ENCODE data around the gene KIAA1958.

KIAA1958 gene

GRCh38 chr9:112694706-112695555 lies 208.3 kb downstream of the KIAA1958 start:
- Histone ChIP-seq H4K20me1 (no peaks in the 10 kb centered on the region; the same call in 1 of the 2 replicates), H3K9ac (no peak overlapping the region), H3K9me3 (no peaks in the 10 kb centered on the region), H3K4me1 (peaks cover 9% of the 10 kb centered on the region), H3K4me2 (no peak overlapping the region), H3K36me3 (peaks cover 75% of the 10 kb centered on the region), H3K4me3 (no peak overlapping the region), H3K27me3 (no peaks in the 10 kb centered on the region), H3K27ac (no peak overlapping the region)
- no peak for TF ChIP-seq Cebpa-rat (IDR thresholded peaks at IDR 0.05)

- no peak overlapping the region for H3K27ac ChIP-seq
- H3K9ac ChIP-seq, result no peak overlapping the region
- no peaks in the 10 kb centered on the region for H3K9me3 ChIP-seq
- no peak overlapping the region for H3K4me3 ChIP-seq
- peaks cover 67% of the 10 kb centered on the region for H3K36me3 ChIP-seq
- no peaks in the 10 kb centered on the region for H3K27me3 ChIP-seq
- H3K4me2 ChIP-seq, result no peak overlapping the region
- H3K4me1 ChIP-seq, result peaks cover 9% of the 10 kb centered on the region
- no peaks in the 10 kb centered on the region for H4K20me1 ChIP-seq
- TF ChIP-seq Cebpa-rat (IDR thresholded peaks at IDR 0.05), result no peak
Measured at GRCh38 chr9:112696461-112696860, 209.8 kb downstream of the KIAA1958 start.

- H3K27ac ChIP-seq, result no peak overlapping the region
- peaks cover 54% of the 10 kb centered on the region for H3K36me3 ChIP-seq
- H3K4me1 ChIP-seq, result peaks cover 9% of the 10 kb centered on the region
- H4K20me1 ChIP-seq, result no peaks in the 10 kb centered on the region
- H3K9ac ChIP-seq, result no peak overlapping the region
- TF ChIP-seq Cebpa-rat (IDR thresholded peaks at IDR 0.05), result no peak
- no peaks in the 10 kb centered on the region for H3K27me3 ChIP-seq
- H3K4me3 ChIP-seq, result no peak overlapping the region
- no peaks in the 10 kb centered on the region for H3K9me3 ChIP-seq
- H3K4me2 ChIP-seq, result no peak overlapping the region
Measured at GRCh38 chr9:112699230-112699629, 212.6 kb downstream of the KIAA1958 start.

- H3K4me1 ChIP-seq, result peaks cover 4% of the 10 kb centered on the region
- no peaks in the 10 kb centered on the region for H3K27me3 ChIP-seq
- H4K20me1 ChIP-seq, result peaks cover 8% of the 10 kb centered on the region; the same call in 1 of the 2 replicates
- no peak overlapping the region for H3K4me2 ChIP-seq
- TF ChIP-seq Cebpa-rat (IDR thresholded peaks at IDR 0.05), result no peak
- H3K27ac ChIP-seq, result no peak overlapping the region
- peaks cover 62% of the 10 kb centered on the region for H3K36me3 ChIP-seq
- no peak overlapping the region for H3K4me3 ChIP-seq
- no peaks in the 10 kb centered on the region for H3K9me3 ChIP-seq
- H3K9ac ChIP-seq, result no peak overlapping the region
Measured at GRCh38 chr9:112700085-112700484, 213.5 kb downstream of the KIAA1958 start.

GRCh38 chr9:112703304-112703703 lies 216.7 kb downstream of the KIAA1958 start:
- peaks cover 22% of the 10 kb centered on the region for H4K20me1 ChIP-seq
- TF ChIP-seq Cebpa-rat (IDR thresholded peaks at IDR 0.05), result no peak
- H3K4me2 ChIP-seq, result no peak overlapping the region
- no peaks in the 10 kb centered on the region for H3K27me3 ChIP-seq
- peaks cover 46% of the 10 kb centered on the region for H3K36me3 ChIP-seq
- H3K4me1 ChIP-seq, result no peaks in the 10 kb centered on the region
- no peak overlapping the region for H3K9ac ChIP-seq
- H3K4me3 ChIP-seq, result no peak overlapping the region
- H3K9me3 ChIP-seq, result no peaks in the 10 kb centered on the region
- no peak overlapping the region for H3K27ac ChIP-seq

- Histone ChIP-seq H3K36me3 (peaks cover 56% of the 10 kb centered on the region), H4K20me1 (peaks cover 31% of the 10 kb centered on the region), H3K27ac (no peak overlapping the region), H3K27me3 (no peaks in the 10 kb centered on the region), H3K4me2 (no peak overlapping the region), H3K4me3 (no peak overlapping the region), H3K4me1 (no peaks in the 10 kb centered on the region), H3K9me3 (no peaks in the 10 kb centered on the region), H3K9ac (no peak overlapping the region)
- TF ChIP-seq Cebpa-rat (IDR thresholded peaks at IDR 0.05), result no peak
Measured at GRCh38 chr9:112705768-112706427, 219.3 kb downstream of the KIAA1958 start.

- Histone ChIP-seq H3K27ac (no peak overlapping the region), H3K27me3 (no peaks in the 10 kb centered on the region), H3K4me1 (peaks cover 4% of the 10 kb centered on the region), H3K36me3 (peaks cover 53% of the 10 kb centered on the region), H3K4me3 (no peak overlapping the region), H4K20me1 (peaks cover 21% of the 10 kb centered on the region), H3K4me2 (no peak overlapping the region), H3K9ac (no peak overlapping the region), H3K9me3 (peaks cover 4% of the 10 kb centered on the region; the same call in 1 of the 2 replicates)
- TF ChIP-seq Cebpa-rat (IDR thresholded peaks at IDR 0.05), result no peak
Measured at GRCh38 chr9:112711050-112711689, 224.5 kb downstream of the KIAA1958 start.

GRCh38 chr9:112712678-112713077 lies 226.1 kb downstream of the KIAA1958 start:
- TF ChIP-seq Cebpa-rat (IDR thresholded peaks at IDR 0.05), result no peak
- Histone ChIP-seq H4K20me1 (peaks cover 26% of the 10 kb centered on the region), H3K9me3 (peaks cover 4% of the 10 kb centered on the region; the same call in 1 of the 2 replicates), H3K4me1 (peaks cover 14% of the 10 kb centered on the region), H3K27ac (no peak overlapping the region), H3K4me2 (no peak overlapping the region), H3K27me3 (no peaks in the 10 kb centered on the region), H3K9ac (no peak overlapping the region), H3K36me3 (peaks cover 49% of the 10 kb centered on the region), H3K4me3 (no peak overlapping the region)

GRCh38 chr9:112717661-112718331 lies 231.2 kb downstream of the KIAA1958 start, which contains the start of gene INIP:
INIP (minus strand) TSS chr9:112718117; CDS start chr9:112716485, 1,632 bp downstream.
- H3K9me3 ChIP-seq, result peaks cover 4% of the 10 kb centered on the region; the same call in 1 of the 2 replicates
- H3K36me3 ChIP-seq, result peaks cover 17% of the 10 kb centered on the region
- peak within 1 kb of the TSS; percentile 83 for H3K9ac ChIP-seq
- no peaks in the 10 kb centered on the region for H3K27me3 ChIP-seq
- peak within 1 kb of the TSS; percentile 83 for H3K4me3 ChIP-seq
- H3K4me1 ChIP-seq, result peaks cover 14% of the 10 kb centered on the region
- TF ChIP-seq Cebpa-rat (IDR thresholded peaks at IDR 0.05), result no peak
- peak within 1 kb of the TSS; percentile 82 for H3K4me2 ChIP-seq
- peaks cover 10% of the 10 kb centered on the region; the same call in 1 of the 2 replicates for H4K20me1 ChIP-seq
- peak within 1 kb of the TSS; percentile 74 for H3K27ac ChIP-seq

All from BLaER1 (cell line).